CD4-positive, alpha-beta T cell treated with Interleukin-15 for 1 hour (primary cell): ENCODE data around the gene OPRD1.
A peak's percentile ranks its signal among the peaks of the same experiment; 100 is the strongest.
"Not testable (repeated sequence)": the region's sequence is repeated elsewhere in the genome, so short reads cannot be mapped to it uniquely, and the experiment has no call there.

Experiments used
- DNase-seq: peaks from one replicate; pipeline ENCODE4 v3.0.0-alpha.2; 2020

OPRD1 gene

GRCh38 chr1:28811766-28812668 lies at the start of gene OPRD1:
TSS of gene OPRD1 (plus strand) at chr1:28812170. CDS start at chr1:28812384, 214 bp downstream.
- no peak for DNase-seq

- DNase-seq = no peak
Measured at GRCh38 chr1:28766532-28767183, 45.3 kb upstream of the OPRD1 start.

GRCh38 chr1:28770601-28771165 lies 41.3 kb upstream of the OPRD1 start:
- no peak for DNase-seq

GRCh38 chr1:28771921-28772320 lies 40.0 kb upstream of the OPRD1 start:
- DNase-seq = not testable (repeated sequence)

- DNase-seq = no peak
Measured at GRCh38 chr1:28773105-28773504, 38.9 kb upstream of the OPRD1 start.

- peak; percentile 80 for DNase-seq
Measured at GRCh38 chr1:28775121-28775942, 36.6 kb upstream of the OPRD1 start.

- DNase-seq = no peak
Measured at GRCh38 chr1:28776341-28776740, 35.6 kb upstream of the OPRD1 start.

GRCh38 chr1:28778021-28778420 lies 33.9 kb upstream of the OPRD1 start:
- no peak for DNase-seq

GRCh38 chr1:28779751-28780408 lies 32.1 kb upstream of the OPRD1 start:
- DNase-seq = no peak

GRCh38 chr1:28781305-28781704 lies 30.7 kb upstream of the OPRD1 start:
- no peak for DNase-seq

- DNase-seq = no peak
Measured at GRCh38 chr1:28782011-28782410, 30.0 kb upstream of the OPRD1 start.

GRCh38 chr1:28783363-28783762 lies 28.6 kb upstream of the OPRD1 start:
- no peak for DNase-seq

- no peak for DNase-seq
Measured at GRCh38 chr1:28789412-28789811, 22.6 kb upstream of the OPRD1 start.

- no peak for DNase-seq
Measured at GRCh38 chr1:28789816-28790215, 22.2 kb upstream of the OPRD1 start.

GRCh38 chr1:28790377-28791035 lies 21.5 kb upstream of the OPRD1 start:
- no peak for DNase-seq

- DNase-seq = not testable (repeated sequence)
Measured at GRCh38 chr1:28791929-28792328, 20.0 kb upstream of the OPRD1 start.

GRCh38 chr1:28792644-28793121 lies 19.3 kb upstream of the OPRD1 start:
- no peak for DNase-seq

GRCh38 chr1:28794582-28794981 lies 17.4 kb upstream of the OPRD1 start:
- not testable (repeated sequence) for DNase-seq

GRCh38 chr1:28796352-28797211 lies 15.4 kb upstream of the OPRD1 start:
- DNase-seq = no peak

- DNase-seq = no peak
Measured at GRCh38 chr1:28800324-28800723, 11.6 kb upstream of the OPRD1 start.

GRCh38 chr1:28801461-28801860 lies 10.5 kb upstream of the OPRD1 start:
- DNase-seq = no peak
